Cardiac fibroblast (primary cell): ENCODE data around the gene SLC23A2.
"Not testable (repeated sequence)": the region's sequence is repeated elsewhere in the genome, so short reads cannot be mapped to it uniquely, and the experiment has no call there.

Experiments used
- DNase-seq, 2 donors: peaks; one replicate each; pipeline versions ENCODE4 v3.0.0 to v3.0.0-alpha.2; 2010; ENCODE audit warnings: low read depth in 2 of 2
- H3K4me3 ChIP-seq, 2 donors: replicated peaks in 1 of 2; 1 replicate in 1 of 2; 2 replicates in 1 of 2; pipeline ENCODE4 v1.5.1; 2011; ENCODE audit warnings: low read depth in 2 of 2, low read length in 2 of 2, mild to moderate bottlenecking in 2 of 2, moderate library complexity in 1 of 2
- TF ChIP-seq, protein P1 (sequence below): IDR thresholded peaks from one replicate; pipeline ENCODE4 v1.5.1; 2011; ENCODE audit warnings: low read depth, mild to moderate bottlenecking, low read length, inconsistent platforms

The SLC23A2 gene

DNA sequence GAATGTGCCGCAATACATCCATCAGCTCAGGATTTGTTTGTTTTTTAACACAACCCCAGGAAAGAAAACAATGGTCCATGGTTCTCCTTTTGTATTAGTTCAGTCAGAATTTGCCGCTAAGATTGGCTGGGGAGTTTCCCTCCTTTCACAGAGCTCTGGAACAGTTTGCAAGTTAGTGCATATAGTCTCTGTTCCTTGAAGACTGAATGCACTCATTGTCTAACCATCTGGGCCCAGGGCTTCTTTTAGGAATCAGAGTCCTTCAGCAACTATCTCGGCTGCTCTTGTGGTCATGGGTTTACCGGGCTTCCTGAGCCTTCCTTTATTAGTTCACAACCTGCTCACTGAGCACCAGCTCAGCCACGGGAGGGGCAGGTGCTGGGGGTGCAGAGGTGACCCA lies 121.3 kb downstream of the SLC23A2 start:
- no peak overlapping the region for H3K4me3 ChIP-seq
- DNase-seq: no peak
- TF ChIP-seq, protein P1, sequence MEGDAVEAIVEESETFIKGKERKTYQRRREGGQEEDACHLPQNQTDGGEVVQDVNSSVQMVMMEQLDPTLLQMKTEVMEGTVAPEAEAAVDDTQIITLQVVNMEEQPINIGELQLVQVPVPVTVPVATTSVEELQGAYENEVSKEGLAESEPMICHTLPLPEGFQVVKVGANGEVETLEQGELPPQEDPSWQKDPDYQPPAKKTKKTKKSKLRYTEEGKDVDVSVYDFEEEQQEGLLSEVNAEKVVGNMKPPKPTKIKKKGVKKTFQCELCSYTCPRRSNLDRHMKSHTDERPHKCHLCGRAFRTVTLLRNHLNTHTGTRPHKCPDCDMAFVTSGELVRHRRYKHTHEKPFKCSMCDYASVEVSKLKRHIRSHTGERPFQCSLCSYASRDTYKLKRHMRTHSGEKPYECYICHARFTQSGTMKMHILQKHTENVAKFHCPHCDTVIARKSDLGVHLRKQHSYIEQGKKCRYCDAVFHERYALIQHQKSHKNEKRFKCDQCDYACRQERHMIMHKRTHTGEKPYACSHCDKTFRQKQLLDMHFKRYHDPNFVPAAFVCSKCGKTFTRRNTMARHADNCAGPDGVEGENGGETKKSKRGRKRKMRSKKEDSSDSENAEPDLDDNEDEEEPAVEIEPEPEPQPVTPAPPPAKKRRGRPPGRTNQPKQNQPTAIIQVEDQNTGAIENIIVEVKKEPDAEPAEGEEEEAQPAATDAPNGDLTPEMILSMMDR: no peak

DNA sequence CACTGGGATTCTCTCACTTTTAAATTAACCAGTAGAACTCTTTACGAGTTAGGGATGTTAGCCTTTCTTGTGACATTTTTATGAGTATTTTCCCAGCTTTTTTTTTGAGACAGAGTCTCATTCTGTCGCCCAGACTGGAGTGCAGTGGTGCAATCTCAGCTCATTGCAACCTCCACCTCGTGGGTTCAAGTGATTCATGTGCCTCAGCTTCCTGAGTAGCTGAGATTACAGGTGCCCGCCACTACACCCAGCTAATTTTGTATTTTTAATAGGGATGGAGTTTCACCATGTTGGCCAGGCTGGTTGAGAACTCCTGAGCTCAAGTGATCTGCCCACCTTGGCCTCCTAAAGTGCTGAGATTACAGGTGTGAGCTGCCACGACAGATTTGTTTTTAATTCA lies 123.2 kb downstream of the SLC23A2 start:
- not testable (repeated sequence) for DNase-seq, H3K4me3 ChIP-seq

DNA sequence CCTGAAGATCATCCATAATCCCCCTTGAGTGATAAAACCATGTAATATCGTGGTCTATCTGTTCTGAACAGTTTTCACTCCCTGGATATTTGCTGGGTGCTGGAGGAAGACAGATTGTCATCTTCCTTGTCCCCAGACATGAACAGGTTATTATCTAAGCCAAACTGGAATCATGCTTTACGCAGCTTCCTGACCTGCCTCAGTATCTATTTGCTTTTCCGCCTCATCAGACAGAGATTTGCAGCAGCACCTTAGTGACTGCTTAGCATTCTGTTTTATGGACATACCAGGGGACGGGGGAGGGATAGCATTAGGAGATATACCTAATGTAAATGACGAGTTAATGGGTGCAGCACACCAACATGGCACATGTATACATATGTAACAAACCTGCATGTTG lies 124.6 kb downstream of the SLC23A2 start:
- H3K4me3 ChIP-seq: no peak overlapping the region
- TF ChIP-seq, protein P1: no peak
- DNase-seq: no peak

DNA sequence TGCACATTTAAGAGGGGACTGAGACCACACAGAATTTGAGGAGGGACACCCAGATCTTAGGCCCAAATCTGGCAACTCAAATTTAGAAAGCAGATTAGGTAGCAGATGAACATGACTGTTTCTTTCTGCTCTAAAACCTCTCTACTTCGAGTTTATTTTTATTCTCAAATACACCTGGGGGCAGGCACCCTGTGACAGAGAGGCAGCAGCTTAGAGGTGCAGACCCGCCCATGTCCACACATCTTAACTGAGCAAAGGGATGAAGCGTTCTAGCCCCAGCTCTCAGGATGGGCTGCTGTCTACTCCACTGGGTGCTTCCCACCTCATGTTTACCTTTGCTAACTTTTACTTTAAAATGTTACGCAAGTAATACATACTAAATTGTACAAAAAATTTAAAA lies 125.0 kb downstream of the SLC23A2 start:
- TF ChIP-seq, protein P1: no peak
- H3K4me3 ChIP-seq: no peak overlapping the region
- no peak for DNase-seq

DNA sequence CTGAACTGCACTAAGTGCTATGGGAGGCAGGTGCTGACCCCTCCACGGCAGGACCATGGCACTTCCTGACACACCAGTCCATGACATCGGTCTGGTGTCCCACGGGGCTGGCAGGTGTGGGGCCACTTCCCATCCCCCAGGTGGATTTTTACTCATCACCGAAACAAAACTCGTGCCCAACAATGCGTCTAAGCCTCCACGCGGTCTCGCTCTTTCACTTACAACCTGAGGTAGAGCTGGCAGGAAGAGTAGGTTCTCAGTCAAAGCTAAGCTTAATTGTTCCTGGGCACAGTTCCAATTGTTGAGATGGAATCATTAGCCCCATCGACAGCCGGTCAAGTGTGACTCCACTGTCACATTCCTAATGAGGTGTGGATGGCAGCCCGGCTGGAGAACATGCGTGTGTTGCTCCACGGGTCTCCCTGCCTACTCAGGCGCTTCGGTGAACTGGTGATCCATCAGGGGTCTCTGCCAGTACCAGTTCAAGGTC lies 125.7 kb downstream of the SLC23A2 start:
- DNase-seq: no peak
- TF ChIP-seq, protein P1: no peak
- H3K4me3 ChIP-seq: no peak overlapping the region

DNA sequence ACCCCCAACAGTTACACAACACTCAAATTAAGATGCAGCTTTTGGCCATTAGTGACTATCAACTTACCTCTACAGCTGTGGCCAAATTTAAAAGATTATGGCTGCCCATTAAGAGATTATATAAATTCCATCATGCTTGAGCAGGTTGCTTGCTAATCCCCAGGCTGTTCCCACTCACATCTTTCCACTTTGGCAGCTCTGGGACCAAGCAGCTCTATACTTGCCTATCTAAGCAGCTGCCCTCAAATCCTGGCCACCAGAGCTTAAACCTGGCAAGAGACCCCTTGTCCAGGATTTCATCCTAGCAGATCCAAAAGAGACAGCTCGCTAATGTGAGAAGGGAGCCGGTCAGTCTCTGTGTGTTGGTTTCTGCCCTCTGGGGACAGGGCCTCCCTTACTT lies 127.9 kb downstream of the SLC23A2 start:
- TF ChIP-seq, protein P1: no peak
- H3K4me3 ChIP-seq: no peak overlapping the region
- DNase-seq: no peak

DNA sequence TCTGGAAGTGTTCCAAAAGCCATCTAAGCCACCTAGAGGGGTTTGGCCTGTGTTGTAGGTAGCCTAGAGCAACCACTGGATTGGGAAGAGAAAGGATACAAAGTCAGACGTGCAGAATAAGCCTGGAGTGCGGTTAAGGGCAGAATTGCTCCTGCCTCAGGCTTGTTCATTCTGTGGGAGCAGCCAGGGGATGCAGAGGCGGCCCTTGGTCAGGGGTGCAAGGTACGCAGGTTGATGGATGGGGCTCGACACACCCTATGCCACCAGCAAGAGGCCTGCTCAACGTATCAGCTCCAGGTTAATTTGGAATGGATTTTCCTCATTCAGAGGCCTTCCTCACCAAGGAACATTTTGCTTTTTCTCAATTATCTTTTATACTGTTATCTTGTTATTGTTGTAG lies 129.8 kb downstream of the SLC23A2 start:
- H3K4me3 ChIP-seq: no peak overlapping the region
- DNase-seq: no peak
- TF ChIP-seq, protein P1: no peak
